A549 treated with CpdA at 1 μM for 4 hours (cell line): ENCODE data around the gene C9orf72. TPM values are rescaled to one million over a fixed set of nuclear protein-coding genes. Genes with fewer than 3 reads are reported as not detected.

Source experiments
- total RNA-seq: library from RNA; stranded (reverse); fragments of 200-300 nt; extraction: Qiagen RNA extraction; gene quantifications from 5 replicates; pipeline ENCODE4 v1.2.3, GENCODE V29; 2022; ENCODE audit warnings: low read depth

C9orf72 gene
- total RNA-seq, result 3.0 to 5.2 TPM (median 4.2 TPM) in 5 replicates

GRCh38 chr9:27572918-27573633 lies at the start of gene C9orf72:
TSS of gene C9orf72 (minus strand) at chr9:27573481. CDS start at chr9:27567120, 6,361 bp downstream.

GRCh38 chr9:27529316-27530278 lies 43.7 kb downstream of the C9orf72 start, which contains the start of gene MOB3B:
TSS of gene MOB3B (minus strand) at chr9:27529814. CDS start at chr9:27455550, 74,264 bp downstream.

GRCh38 chr9:27524236-27524635 lies 49.0 kb downstream of the C9orf72 start, which contains the start of gene IFNK:
TSS of gene IFNK (plus strand) at chr9:27524290. CDS start at chr9:27524337, 47 bp downstream.

Other genes starting within 250 kb of the C9orf72 start
- gene IFNK, start 49.2 kb downstream of the C9orf72 start, total RNA-seq, result not detected in 5 replicates
- 5.9 to 8.4 TPM (median 6.4 TPM) in 5 replicates for gene MOB3B, start 43.7 kb downstream of the C9orf72 start, total RNA-seq